Measurements from ENCODE around the gene TMEM175. TPM values are rescaled to one million over a fixed set of nuclear protein-coding genes. Genes with fewer than 3 reads are reported as not detected.

The TMEM175 gene
- total RNA-seq, 1 donor, result 13.8 TPM

- H3K4me3 ChIP-seq (ENCODE audit: low read depth, low read length), result no peak overlapping the region
- no peak for TF ChIP-seq CTCF (IDR thresholded peaks at IDR 0.05; ENCODE audit: insufficient read depth, low read length)
Measured at GRCh38 chr4:898123-898522, 34.1 kb upstream of the TMEM175 start.

GRCh38 chr4:898869-899555 is 33.2 kb upstream of the TMEM175 start:
- no peak overlapping the region for H3K4me3 ChIP-seq (ENCODE audit: low read depth, low read length)
- no peak for DNase-seq (ENCODE audit: low read depth)
- no peak for TF ChIP-seq CTCF (IDR thresholded peaks at IDR 0.05; ENCODE audit: insufficient read depth, low read length)

More at GRCh38 chr4:898123-898522, 34.1 kb upstream of the TMEM175 start:
- DNase-seq (ENCODE audit: low read depth), result no peak

- H3K4me3 ChIP-seq (ENCODE audit: low read depth, low read length), result no peak overlapping the region
- no peak for TF ChIP-seq CTCF (IDR thresholded peaks at IDR 0.05; ENCODE audit: insufficient read depth, low read length)
- DNase-seq (ENCODE audit: low read depth), result no peak
Measured at GRCh38 chr4:899556-899906, 32.7 kb upstream of the TMEM175 start.

- TF ChIP-seq CTCF (IDR thresholded peaks at IDR 0.05; ENCODE audit: insufficient read depth, low read length), result no peak
- no peak for DNase-seq (ENCODE audit: low read depth)
- no peak overlapping the region for H3K4me3 ChIP-seq (ENCODE audit: low read depth, low read length)
Measured at GRCh38 chr4:900073-900472, 32.2 kb upstream of the TMEM175 start.

- TF ChIP-seq CTCF (IDR thresholded peaks at IDR 0.05; ENCODE audit: insufficient read depth, low read length), result no peak
- DNase-seq (ENCODE audit: low read depth), result no peak
- H3K4me3 ChIP-seq (ENCODE audit: low read depth, low read length), result no peak overlapping the region
Measured at GRCh38 chr4:900721-901120, 31.5 kb upstream of the TMEM175 start.

- TF ChIP-seq CTCF (IDR thresholded peaks at IDR 0.05; ENCODE audit: insufficient read depth, low read length), result no peak
- no peak for DNase-seq (ENCODE audit: low read depth)
- no peak overlapping the region for H3K4me3 ChIP-seq (ENCODE audit: low read depth, low read length)
Measured at GRCh38 chr4:901192-901910, 30.9 kb upstream of the TMEM175 start.

Data from fibroblast of the aortic adventitia (primary cell).